AG04449 (cell line): ENCODE data around the gene PSMD14.

Experiments used
- CTCF ChIA-PET: fragments of 350-600 bp; formaldehyde crosslinking; extraction: SDS; loops from one replicate; lab custom pipeline; 2021; ENCODE audit warnings: antibody characterized with exemption; lab: Yijun Ruan, JAX
- POLR2A ChIA-PET: fragments of 400-600, 350-600 bp; formaldehyde crosslinking; extraction: SDS; loops from one replicate; lab custom pipeline; 2020; ENCODE audit warnings: antibody characterized with exemption, inconsistent platforms; lab: Yijun Ruan, JAX
- DNase-seq: peaks from one replicate; pipeline ENCODE4 v3.0.0-alpha.2; 2010; ENCODE audit warnings: low read depth, low spot score
- H3K4me3 ChIP-seq: 2 replicates; pipeline ENCODE4 v1.5.1; 2011; ENCODE audit warnings: low read depth, mild to moderate bottlenecking, control low read depth, low read length
- CTCF ChIP-seq: IDR thresholded peaks from one replicate; pipeline ENCODE4 v1.5.1; 2011; ENCODE audit warnings: mild to moderate bottlenecking, moderate library complexity, low read length, control low read depth, inconsistent platforms; ENCODE audit not compliant: insufficient read depth; ENCODE audit errors: missing control alignments

PSMD14 gene

GRCh38 chr2:161415987-161416707 lies 107.9 kb downstream of the PSMD14 start, which contains the start of gene TBR1:
TBR1 (plus strand) TSS chr2:161416297; CDS start chr2:161416411, 114 bp downstream.
- no peak for TF ChIP-seq CTCF
- POLR2A ChIA-PET: no interaction called here
- CTCF ChIA-PET: interaction anchor here (1.3 to 1.5 kb wide), 2 partner anchors 9 to 12 kb away, joined by 6 read pairs; no protein-coding TSS in a partner anchor
- no peak within 1 kb of the TSS for H3K4me3 ChIP-seq
- DNase-seq: no peak

- no peak for TF ChIP-seq CTCF
- DNase-seq: no peak
- ChIA-PET POLR2A (no interaction called here), CTCF (interaction anchor here (1.5 kb wide), 1 partner anchor 11 kb away, joined by 6 read pairs; no protein-coding TSS in a partner anchor)
- no peak overlapping the region for H3K4me3 ChIP-seq
These were observed 108.6 kb downstream of the PSMD14 start for GRCh38 chr2:161416708-161417437.

- CTCF ChIA-PET: no interaction called here
- TF ChIP-seq CTCF: no peak
- no peak overlapping the region for H3K4me3 ChIP-seq
- DNase-seq: no peak
- POLR2A ChIA-PET: no interaction called here
These were observed 109.4 kb downstream of the PSMD14 start for GRCh38 chr2:161417438-161418274.

GRCh38 chr2:161418275-161418714 lies 110.1 kb downstream of the PSMD14 start:
- TF ChIP-seq CTCF: no peak
- no peak for DNase-seq
- H3K4me3 ChIP-seq: no peak overlapping the region
- ChIA-PET CTCF (no interaction called here), POLR2A (no interaction called here)

- DNase-seq: no peak
- CTCF ChIA-PET: interaction anchor here (0.8 kb wide), 1 partner anchor 8 kb away, joined by 3 read pairs; no protein-coding TSS in a partner anchor
- peak overlapping the region; percentile 29 for H3K4me3 ChIP-seq
- POLR2A ChIA-PET: no interaction called here
- TF ChIP-seq CTCF: no peak
These were observed 110.8 kb downstream of the PSMD14 start for GRCh38 chr2:161418715-161419637.
